ENCODE measurements around the gene YIPF3.
"Not testable (repeated sequence)": the region's sequence is repeated elsewhere in the genome, so short reads cannot be mapped to it uniquely, and the experiment has no call there.

The YIPF3 gene

GRCh38 chr6:43469947-43470346, 46.8 kb downstream of the YIPF3 start:
- Histone ChIP-seq H3K9me3 (ENCODE audit: low read length) (no peaks in the 10 kb centered on the region), H3K4me3 (ENCODE audit: low read depth in 1 of 2, low read length in 2 of 2) (no peak overlapping the region), H3K4me1 (ENCODE audit: insufficient read depth, low read length) (no peaks in the 10 kb centered on the region), H3K36me3 (ENCODE audit: insufficient read depth, low read length) (no peaks in the 10 kb centered on the region), H3K9ac (ENCODE audit: low read length) (no peak overlapping the region), H3K27me3 (ENCODE audit: control insufficient read depth in 1 of 2, insufficient read depth in 2 of 2, low read length in 2 of 2) (peaks cover 0 to 6% of the 10 kb centered on the region in 2 donors), H3K27ac (ENCODE audit: low read depth, low read length) (no peak overlapping the region)

GRCh38 chr6:43468748-43469681, 47.7 kb downstream of the YIPF3 start:
- no peaks in the 10 kb centered on the region for H3K9me3 ChIP-seq (ENCODE audit: low read length)
- H3K27me3 ChIP-seq (ENCODE audit: control insufficient read depth in 1 of 2, insufficient read depth in 2 of 2, low read length in 2 of 2), result peaks cover 0 to 6% of the 10 kb centered on the region in 2 donors
- no peak overlapping the region for H3K4me3 ChIP-seq (ENCODE audit: low read depth in 1 of 2, low read length in 2 of 2)

GRCh38 chr6:43468240-43468639, 48.5 kb downstream of the YIPF3 start:
- Histone ChIP-seq H3K9me3 (ENCODE audit: low read length) (no peaks in the 10 kb centered on the region), H3K4me3 (ENCODE audit: low read depth in 1 of 2, low read length in 2 of 2) (no peak overlapping the region), H3K9ac (ENCODE audit: low read length) (no peak overlapping the region), H3K4me1 (ENCODE audit: insufficient read depth, low read length) (no peaks in the 10 kb centered on the region), H3K27ac (ENCODE audit: low read depth, low read length) (no peak overlapping the region), H3K36me3 (ENCODE audit: insufficient read depth, low read length) (no peaks in the 10 kb centered on the region), H3K27me3 (ENCODE audit: control insufficient read depth in 1 of 2, insufficient read depth in 2 of 2, low read length in 2 of 2) (peaks cover 0 to 6% of the 10 kb centered on the region in 2 donors)

More at GRCh38 chr6:43468748-43469681, 47.7 kb downstream of the YIPF3 start:
- Histone ChIP-seq H3K9ac (ENCODE audit: low read length) (no peak overlapping the region), H3K27ac (ENCODE audit: low read depth, low read length) (no peak overlapping the region), H3K4me1 (ENCODE audit: insufficient read depth, low read length) (no peaks in the 10 kb centered on the region), H3K36me3 (ENCODE audit: insufficient read depth, low read length) (no peaks in the 10 kb centered on the region)

- Histone ChIP-seq H3K4me3 (ENCODE audit: low read depth in 1 of 2, low read length in 2 of 2) (no peak overlapping the region), H3K9me3 (ENCODE audit: low read length) (no peaks in the 10 kb centered on the region), H3K9ac (ENCODE audit: low read length) (no peak overlapping the region), H3K36me3 (ENCODE audit: insufficient read depth, low read length) (no peaks in the 10 kb centered on the region), H3K27ac (ENCODE audit: low read depth, low read length) (no peak overlapping the region), H3K4me1 (ENCODE audit: insufficient read depth, low read length) (no peaks in the 10 kb centered on the region), H3K27me3 (ENCODE audit: control insufficient read depth in 1 of 2, insufficient read depth in 2 of 2, low read length in 2 of 2) (peaks cover 0 to 6% of the 10 kb centered on the region in 2 donors)
Measured at GRCh38 chr6:43467752-43468151, 49.0 kb downstream of the YIPF3 start.

- not testable (repeated sequence) for H3K36me3 ChIP-seq (ENCODE audit: insufficient read depth, low read length); H3K9ac ChIP-seq (ENCODE audit: low read length); H3K27ac ChIP-seq (ENCODE audit: low read depth, low read length); H3K4me3 ChIP-seq (ENCODE audit: low read depth in 1 of 2, low read length in 2 of 2); H3K27me3 ChIP-seq (ENCODE audit: control insufficient read depth in 1 of 2, insufficient read depth in 2 of 2, low read length in 2 of 2); H3K4me1 ChIP-seq (ENCODE audit: insufficient read depth, low read length); H3K9me3 ChIP-seq (ENCODE audit: low read length)
Measured at GRCh38 chr6:43467265-43467664, 49.5 kb downstream of the YIPF3 start.

GRCh38 chr6:43465948-43466347, 50.8 kb downstream of the YIPF3 start:
- H3K4me3 ChIP-seq (ENCODE audit: low read depth in 1 of 2, low read length in 2 of 2), result no peak overlapping the region
- no peaks in the 10 kb centered on the region for H3K36me3 ChIP-seq (ENCODE audit: insufficient read depth, low read length)
- peaks cover 0 to 6% of the 10 kb centered on the region in 2 donors for H3K27me3 ChIP-seq (ENCODE audit: control insufficient read depth in 1 of 2, insufficient read depth in 2 of 2, low read length in 2 of 2)
- H3K27ac ChIP-seq (ENCODE audit: low read depth, low read length), result no peak overlapping the region
- no peaks in the 10 kb centered on the region for H3K9me3 ChIP-seq (ENCODE audit: low read length)
- H3K9ac ChIP-seq (ENCODE audit: low read length), result no peak overlapping the region
- no peaks in the 10 kb centered on the region for H3K4me1 ChIP-seq (ENCODE audit: insufficient read depth, low read length)

GRCh38 chr6:43464337-43464736, 52.4 kb downstream of the YIPF3 start:
- no peaks in the 10 kb centered on the region for H3K4me1 ChIP-seq (ENCODE audit: insufficient read depth, low read length)
- no peak overlapping the region for H3K9ac ChIP-seq (ENCODE audit: low read length)
- H3K27me3 ChIP-seq (ENCODE audit: control insufficient read depth in 1 of 2, insufficient read depth in 2 of 2, low read length in 2 of 2), result peaks cover 0 to 4% of the 10 kb centered on the region in 2 donors
- H3K27ac ChIP-seq (ENCODE audit: low read depth, low read length), result no peak overlapping the region
- H3K4me3 ChIP-seq (ENCODE audit: low read depth in 1 of 2, low read length in 2 of 2), result no peak overlapping the region
- H3K36me3 ChIP-seq (ENCODE audit: insufficient read depth, low read length), result no peaks in the 10 kb centered on the region
- H3K9me3 ChIP-seq (ENCODE audit: low read length), result no peaks in the 10 kb centered on the region

GRCh38 chr6:43461936-43462335, 54.8 kb downstream of the YIPF3 start:
- no peak overlapping the region for H3K4me3 ChIP-seq (ENCODE audit: low read depth in 1 of 2, low read length in 2 of 2)
- no peaks in the 10 kb centered on the region for H3K9me3 ChIP-seq (ENCODE audit: low read length)
- H3K4me1 ChIP-seq (ENCODE audit: insufficient read depth, low read length), result no peaks in the 10 kb centered on the region
- H3K9ac ChIP-seq (ENCODE audit: low read length), result no peak overlapping the region
- no peak overlapping the region for H3K27ac ChIP-seq (ENCODE audit: low read depth, low read length)
- peaks cover 0 to 13% of the 10 kb centered on the region in 2 donors for H3K27me3 ChIP-seq (ENCODE audit: control insufficient read depth in 1 of 2, insufficient read depth in 2 of 2, low read length in 2 of 2)
- no peaks in the 10 kb centered on the region for H3K36me3 ChIP-seq (ENCODE audit: insufficient read depth, low read length)

Measured in muscle layer of colon (tissue), 2 donors.